ENCODE results near the gene KSR2. TPM values are rescaled to one million over a fixed set of nuclear protein-coding genes. Genes with fewer than 3 reads are reported as not detected.

The KSR2 gene
- total RNA-seq, 4 donors from 2014 or later = 1.2 to 11.0 (median 2.2) TPM

- no peak for DNase-seq
- Histone ChIP-seq H3K4me1 (no peaks in the 10 kb centered on the region), H3K27me3 (no peaks in the 10 kb centered on the region), H3K9me3 (no peaks in the 10 kb centered on the region), H3K4me3 (replicated peaks in 1 of 3) (no peak overlapping the region), H3K27ac (no peak overlapping the region), H3K36me3 (no peaks in the 10 kb centered on the region)
- 77 to 80% methylated on average over 7 of the region's 7 CpGs for WGBS, 2 donors
- no peak for TF ChIP-seq POLR2A (IDR thresholded peaks at IDR 0.05)
- no peak for TF ChIP-seq CTCF (IDR thresholded peaks at IDR 0.05)
- intact Hi-C loops (cut with DNase I) = loop anchor here (5.0 to 10.0 kb wide), 3 partner anchors 240 to 598 kb away; no protein-coding TSS in a partner anchor
Measured at GRCh38 chr12:117835156-117835555, 133.6 kb downstream of the KSR2 start.

- Histone ChIP-seq H3K4me3 (replicated peaks in 1 of 3) (no peak overlapping the region), H3K27me3 (no peaks in the 10 kb centered on the region), H3K36me3 (no peaks in the 10 kb centered on the region), H3K9me3 (no peaks in the 10 kb centered on the region), H3K4me1 (no peaks in the 10 kb centered on the region), H3K27ac (no peak overlapping the region)
- DNase-seq = no peak
- intact Hi-C loops (cut with DNase I) = loop anchor here (10.0 kb wide), 1 partner anchor 238 kb away; no protein-coding TSS in a partner anchor
- no peak for TF ChIP-seq CTCF (IDR thresholded peaks at IDR 0.05)
- TF ChIP-seq POLR2A (IDR thresholded peaks at IDR 0.05) = no peak
- WGBS, 2 donors = 76 to 88% methylated on average over 11 of the region's 13 CpGs
Measured at GRCh38 chr12:117832459-117833457, 136.0 kb downstream of the KSR2 start.

DNA sequence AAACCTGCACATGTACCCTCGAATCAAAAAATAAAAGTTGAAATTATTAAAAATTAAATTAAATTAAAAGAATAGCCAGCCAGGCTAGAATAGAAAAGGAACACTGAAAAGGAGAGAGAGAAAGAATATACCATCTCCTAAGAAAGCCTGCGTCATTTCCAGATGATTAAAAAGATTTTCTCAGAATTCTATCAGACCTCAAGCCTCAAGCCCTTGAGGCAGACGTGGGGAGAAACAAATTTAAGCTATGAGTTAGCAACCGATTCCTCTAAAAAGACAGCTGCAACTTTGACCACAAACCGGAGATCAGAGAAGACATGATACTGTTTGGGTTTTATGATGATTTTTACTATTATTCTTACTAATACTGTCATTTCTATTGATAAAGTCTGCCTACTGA, 138.3 kb downstream of the KSR2 start:
- Histone ChIP-seq H3K9me3 (no peaks in the 10 kb centered on the region), H3K36me3 (no peaks in the 10 kb centered on the region), H3K27ac (no peak overlapping the region), H3K4me3 (replicated peaks in 1 of 3) (no peak overlapping the region), H3K4me1 (no peaks in the 10 kb centered on the region), H3K27me3 (no peaks in the 10 kb centered on the region)
- intact Hi-C loops (cut with DNase I) = loop anchor here (10.0 kb wide), 1 partner anchor 236 kb away; no protein-coding TSS in a partner anchor
- DNase-seq = no peak
- TF ChIP-seq CTCF (IDR thresholded peaks at IDR 0.05) = no peak
- no peak for TF ChIP-seq POLR2A (IDR thresholded peaks at IDR 0.05)
- 85 to 87% methylated on average over 5 of the region's 5 CpGs for WGBS, 2 donors

DNA sequence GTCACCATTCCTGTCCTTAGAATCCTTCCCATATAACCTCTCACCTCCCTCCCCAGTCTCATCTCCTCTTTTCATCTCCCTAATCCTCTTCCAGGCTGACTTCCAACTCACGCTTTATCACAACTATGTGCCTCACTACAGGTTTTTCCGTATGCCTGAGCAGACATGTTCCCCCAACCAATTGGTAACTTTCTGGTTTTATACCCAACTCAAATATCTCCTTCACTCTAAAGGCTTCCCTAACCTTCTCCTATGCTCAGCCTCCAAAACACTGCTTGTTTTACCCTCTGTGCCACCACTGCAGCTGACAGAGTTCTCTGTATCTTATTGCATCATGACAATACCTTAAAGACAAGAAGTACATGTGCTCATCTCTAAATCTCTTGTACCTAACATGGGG, 139.7 kb downstream of the KSR2 start:
- intact Hi-C loops (cut with DNase I) = no loop called here
- Histone ChIP-seq H3K36me3 (no peaks in the 10 kb centered on the region), H3K4me3 (replicated peaks in 1 of 3) (no peak overlapping the region), H3K4me1 (no peaks in the 10 kb centered on the region), H3K27me3 (no peaks in the 10 kb centered on the region), H3K9me3 (no peaks in the 10 kb centered on the region), H3K27ac (no peak overlapping the region)
- DNase-seq = no peak
- WGBS, 2 donors = 97 to 99% methylated on average over 2 of the region's 2 CpGs
- TF ChIP-seq CTCF (IDR thresholded peaks at IDR 0.05) (no peak), POLR2A (IDR thresholded peaks at IDR 0.05) (no peak)

GRCh38 chr12:117827660-117828059, 141.1 kb downstream of the KSR2 start:
- no peak overlapping the region for H3K4me3 ChIP-seq (replicated peaks in 1 of 3)
- no peaks in the 10 kb centered on the region for H3K27me3 ChIP-seq
- TF ChIP-seq POLR2A (IDR thresholded peaks at IDR 0.05) (no peak), CTCF (IDR thresholded peaks at IDR 0.05) (no peak)
- DNase-seq = no peak
- H3K27ac ChIP-seq = no peak overlapping the region
- H3K36me3 ChIP-seq = no peaks in the 10 kb centered on the region
- intact Hi-C loops (cut with DNase I) = no loop called here
- WGBS, 2 donors = 90 to 94% methylated on average over 2 of the region's 2 CpGs
- no peaks in the 10 kb centered on the region for H3K4me1 ChIP-seq
- no peaks in the 10 kb centered on the region for H3K9me3 ChIP-seq
